ENCODE measurements around the gene MAN2A1.

- TF ChIP-seq REST (IDR thresholded peaks at IDR 0.05; ENCODE audit: low read depth) (no peak), EP300 (IDR thresholded peaks at IDR 0.05; ENCODE audit: borderline replicate concordance) (no peak), TEAD4 (IDR thresholded peaks at IDR 0.05) (no peak), TAF1 (IDR thresholded peaks at IDR 0.05; ENCODE audit: low read depth) (no peak), FOXM1 (IDR thresholded peaks at IDR 0.05; ENCODE audit: borderline replicate concordance, low read depth) (no peak)
Measured at GRCh38 chr5:109844148-109844547, 154.4 kb downstream of the MAN2A1 start.
